DMS79 (cell line): Measurements from ENCODE around the gene FDXACB1.
"Not testable (repeated sequence)": the region's sequence is repeated elsewhere in the genome, so short reads cannot be mapped to it uniquely, and the experiment has no call there.

Experiments
- DNase-seq: peaks from one replicate; lab custom pipeline; 2025; lab: John Stamatoyannopoulos, UW

The FDXACB1 gene

DNA sequence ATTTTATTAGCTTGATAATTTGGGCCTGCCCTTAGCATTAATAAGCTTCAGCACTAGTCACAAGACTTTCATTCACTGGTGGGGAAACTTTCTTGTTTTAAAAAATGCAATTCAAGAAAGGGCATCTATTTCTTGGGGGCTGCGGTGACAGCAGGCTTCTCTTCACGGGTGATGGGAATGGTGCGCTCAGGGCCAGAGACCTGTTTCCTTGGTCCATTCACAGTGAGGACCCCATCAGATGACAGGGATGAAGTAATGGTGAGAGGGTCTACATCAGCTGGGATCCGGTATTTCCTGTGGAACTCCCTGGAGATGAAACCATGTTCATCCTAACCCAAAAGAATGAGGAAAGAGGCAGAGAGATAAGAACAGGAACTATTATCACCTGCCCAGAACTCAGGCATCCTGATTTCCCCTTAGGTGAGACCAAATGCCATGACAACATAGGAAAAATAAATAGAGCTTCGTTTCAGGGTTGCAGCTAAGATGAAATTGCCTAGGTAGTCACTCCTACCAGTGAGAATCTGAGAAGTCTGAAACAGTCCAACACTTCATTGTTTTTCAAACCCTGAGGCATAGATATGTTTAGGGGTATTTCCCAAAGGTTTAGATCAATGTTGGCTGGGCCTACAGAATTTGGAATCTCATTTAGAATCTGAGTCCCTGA is 29.8 kb upstream of the FDXACB1 start:
- DNase-seq = no peak

- no peak for DNase-seq
Measured at GRCh38 chr11:111906680-111907079, 27.7 kb upstream of the FDXACB1 start.

DNA sequence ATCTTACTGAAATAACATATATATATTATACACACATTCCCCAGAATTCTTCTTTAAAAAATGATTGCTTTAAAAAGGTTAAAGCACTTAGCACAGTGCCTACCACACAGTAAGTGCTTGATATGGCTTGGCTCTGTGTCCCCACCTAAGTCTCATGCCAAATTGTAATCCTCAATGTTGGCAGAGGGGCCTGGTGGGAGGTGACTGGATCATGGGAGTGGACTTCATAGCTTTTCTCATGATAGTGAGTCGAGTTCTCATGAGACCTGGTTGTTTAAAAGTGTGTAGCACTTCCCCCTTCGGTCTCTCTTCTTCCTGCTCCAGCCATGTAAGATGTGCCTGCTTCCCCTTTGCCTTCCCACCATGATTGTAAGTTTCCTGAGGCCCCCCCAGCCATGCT is 26.4 kb upstream of the FDXACB1 start:
- no peak for DNase-seq

GRCh38 chr11:111886844-111887243 is 7.9 kb upstream of the FDXACB1 start:
- no peak for DNase-seq

DNA sequence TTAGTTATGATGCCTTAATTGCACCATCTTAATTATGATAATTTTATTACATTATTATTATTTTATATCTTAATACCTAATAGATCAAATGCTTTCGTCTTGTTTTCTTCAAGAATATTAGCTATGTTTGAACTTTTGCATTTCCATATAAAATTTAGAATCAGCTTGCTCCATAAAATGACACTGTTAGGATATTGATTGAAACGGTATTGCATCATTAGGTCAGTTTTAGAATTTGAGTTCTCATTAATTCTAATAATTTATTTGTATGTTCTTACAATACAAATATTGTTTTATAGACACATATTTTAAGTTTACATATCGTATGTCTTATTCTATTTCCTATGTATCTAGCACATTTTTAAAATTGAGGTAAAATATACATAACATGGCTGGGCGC is 7.1 kb upstream of the FDXACB1 start:
- no peak for DNase-seq

- DNase-seq = not testable (repeated sequence)
Measured at GRCh38 chr11:111885053-111885452, 6.1 kb upstream of the FDXACB1 start.

DNA sequence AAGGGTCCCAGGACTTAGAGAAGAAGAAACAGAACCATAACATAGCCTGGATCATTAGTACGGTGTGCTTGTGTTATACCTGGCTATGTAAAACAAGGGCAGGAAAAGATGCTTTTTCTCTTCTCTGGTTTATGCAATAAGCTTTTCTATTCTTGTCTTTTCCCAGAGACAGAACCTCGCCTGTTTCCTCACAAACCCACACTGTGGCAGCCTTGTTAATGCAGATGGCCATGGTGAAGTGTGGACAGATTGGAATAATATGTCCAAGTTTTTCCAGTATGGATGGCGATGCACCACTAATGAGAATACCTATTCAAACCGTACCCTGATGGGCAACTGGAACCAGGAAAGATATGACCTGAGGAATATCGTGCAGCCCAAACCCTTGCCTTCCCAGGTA is 3.2 kb upstream of the FDXACB1 start:
- no peak for DNase-seq

DNA sequence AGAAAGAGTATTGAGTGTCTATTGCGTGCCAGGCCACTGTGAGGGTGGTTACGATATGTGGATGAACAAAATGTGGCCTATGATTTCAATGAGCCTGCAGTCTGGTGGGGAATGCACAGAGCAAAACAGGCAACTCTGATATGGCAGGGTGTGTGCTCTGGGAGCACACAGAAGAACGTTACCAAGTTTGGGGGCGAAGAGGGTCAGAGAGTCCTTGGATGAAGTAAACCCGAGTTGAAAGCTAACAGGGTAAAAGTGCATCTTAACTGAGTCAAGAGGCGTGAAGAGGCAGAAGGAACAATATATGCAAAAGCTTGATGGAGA is 634 bp upstream of the FDXACB1 start:
- no peak for DNase-seq

DNA sequence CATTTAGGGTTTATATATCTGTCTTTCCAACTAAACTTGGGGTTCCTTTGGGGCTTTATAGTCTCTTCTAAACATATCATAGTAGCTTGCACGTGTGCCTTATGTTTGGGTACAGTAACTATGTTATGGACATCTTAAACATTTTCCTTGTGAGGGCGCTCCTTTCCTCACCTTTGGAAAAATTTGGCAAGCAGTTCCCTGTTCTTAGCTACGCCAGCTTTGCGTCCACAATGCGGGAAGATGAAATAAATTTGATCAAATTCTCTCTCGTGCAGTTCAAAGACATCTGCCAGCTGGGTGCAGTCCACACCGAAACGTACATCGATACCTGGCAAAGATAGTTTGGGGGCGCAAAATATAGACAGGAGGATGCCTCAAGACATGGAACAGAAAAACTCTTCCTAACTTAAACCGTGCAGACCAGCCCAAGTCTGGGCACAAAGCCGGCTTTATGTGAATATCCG is 548 bp downstream of the FDXACB1 start:
- no peak for DNase-seq

GRCh38 chr11:111871693-111872161 is 7.2 kb downstream of the FDXACB1 start:
- no peak for DNase-seq

GRCh38 chr11:111870886-111871692 is 7.9 kb downstream of the FDXACB1 start, which contains the start of gene ALG9:
ALG9 (minus strand) TSS chr11:111871581; CDS start chr11:111871482, 99 bp downstream.
- DNase-seq = peak; percentile 43

GRCh38 chr11:111870522-111870885 is 8.5 kb downstream of the FDXACB1 start:
- no peak for DNase-seq

- no peak for DNase-seq
Measured at GRCh38 chr11:111870113-111870512, 8.9 kb downstream of the FDXACB1 start.

DNA sequence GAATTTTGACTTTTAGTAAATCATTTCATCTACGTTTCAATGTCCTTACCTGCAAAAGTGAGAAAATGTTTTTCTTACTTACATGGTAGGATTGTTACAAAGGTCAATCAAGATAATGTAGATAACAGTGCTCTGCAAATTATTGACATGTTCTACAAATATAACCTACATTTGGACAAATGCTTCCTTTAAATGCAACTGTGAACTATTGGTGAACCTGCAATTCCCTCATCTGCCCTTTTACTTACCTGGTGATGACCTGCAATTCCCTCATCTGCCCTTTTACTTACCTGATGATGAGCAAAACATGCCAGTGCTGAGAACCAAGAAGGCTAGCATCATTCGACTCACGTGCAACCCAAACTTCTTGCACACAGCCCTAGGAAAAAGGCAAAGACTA is 18.7 kb downstream of the FDXACB1 start:
- DNase-seq = no peak

DNA sequence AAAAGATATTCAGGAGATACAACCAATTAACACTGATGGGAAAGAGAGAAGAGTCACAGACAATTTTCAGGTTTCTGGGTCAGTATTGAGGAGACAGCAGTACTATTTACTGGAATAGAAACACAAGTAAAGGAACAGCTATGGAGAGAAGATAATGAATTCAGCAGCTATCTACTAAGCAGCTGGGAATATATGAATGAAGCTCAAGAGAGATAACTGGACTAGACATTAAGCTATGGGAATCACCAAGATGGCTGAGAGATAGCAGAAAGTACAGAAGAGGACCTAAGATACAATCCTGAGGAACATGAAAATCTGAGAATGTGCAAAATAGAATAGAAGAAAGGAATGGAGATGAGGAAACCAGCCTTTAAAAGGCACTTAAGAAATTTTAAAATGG is 23.5 kb downstream of the FDXACB1 start:
- no peak for DNase-seq

- no peak for DNase-seq
Measured at GRCh38 chr11:111852103-111852502, 26.9 kb downstream of the FDXACB1 start.

GRCh38 chr11:111851636-111852035 is 27.3 kb downstream of the FDXACB1 start:
- no peak for DNase-seq

DNA sequence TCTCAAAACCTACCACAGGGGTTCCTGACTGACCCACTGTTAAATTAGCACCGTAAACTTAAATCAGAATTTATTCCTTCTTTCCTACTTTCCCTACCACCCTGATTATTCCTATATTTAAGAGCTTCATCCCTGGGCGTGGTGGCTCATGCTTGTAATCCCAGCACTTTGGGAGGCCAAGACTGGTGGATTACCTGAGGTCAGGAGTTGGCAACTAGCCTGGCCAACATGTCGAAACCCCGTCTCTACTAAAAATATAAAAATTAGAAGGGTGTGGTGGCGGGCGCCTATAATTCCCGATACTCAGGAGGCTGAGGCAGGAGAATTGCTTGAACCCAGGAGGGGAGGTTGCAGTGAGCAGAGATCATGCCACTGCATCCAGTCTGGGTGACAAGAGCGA is 27.9 kb downstream of the FDXACB1 start:
- DNase-seq = no peak

DNA sequence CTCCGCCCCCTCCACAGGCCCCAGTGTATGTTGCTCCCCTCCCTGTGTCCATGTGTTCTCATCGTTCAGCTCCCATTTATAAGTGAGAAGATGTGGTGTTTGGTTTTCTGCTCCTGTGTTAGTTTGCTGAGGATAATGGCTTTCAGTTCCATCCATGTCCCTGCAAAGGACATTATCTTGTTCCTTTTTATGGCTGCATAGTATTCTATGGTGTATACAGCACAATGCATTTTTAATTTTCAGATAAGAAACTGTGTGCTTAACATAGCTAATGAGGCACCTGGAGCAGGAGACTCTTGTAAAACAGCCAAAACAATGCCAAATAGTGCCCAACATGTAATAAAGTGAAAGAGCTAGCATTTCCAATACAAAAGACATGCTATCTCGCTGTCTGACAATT is 29.3 kb downstream of the FDXACB1 start:
- DNase-seq = no peak

GRCh38 chr11:111846636-111847035 is 32.3 kb downstream of the FDXACB1 start:
- DNase-seq = no peak

- no peak for DNase-seq
Measured at GRCh38 chr11:111846063-111846462, 32.9 kb downstream of the FDXACB1 start.

DNA sequence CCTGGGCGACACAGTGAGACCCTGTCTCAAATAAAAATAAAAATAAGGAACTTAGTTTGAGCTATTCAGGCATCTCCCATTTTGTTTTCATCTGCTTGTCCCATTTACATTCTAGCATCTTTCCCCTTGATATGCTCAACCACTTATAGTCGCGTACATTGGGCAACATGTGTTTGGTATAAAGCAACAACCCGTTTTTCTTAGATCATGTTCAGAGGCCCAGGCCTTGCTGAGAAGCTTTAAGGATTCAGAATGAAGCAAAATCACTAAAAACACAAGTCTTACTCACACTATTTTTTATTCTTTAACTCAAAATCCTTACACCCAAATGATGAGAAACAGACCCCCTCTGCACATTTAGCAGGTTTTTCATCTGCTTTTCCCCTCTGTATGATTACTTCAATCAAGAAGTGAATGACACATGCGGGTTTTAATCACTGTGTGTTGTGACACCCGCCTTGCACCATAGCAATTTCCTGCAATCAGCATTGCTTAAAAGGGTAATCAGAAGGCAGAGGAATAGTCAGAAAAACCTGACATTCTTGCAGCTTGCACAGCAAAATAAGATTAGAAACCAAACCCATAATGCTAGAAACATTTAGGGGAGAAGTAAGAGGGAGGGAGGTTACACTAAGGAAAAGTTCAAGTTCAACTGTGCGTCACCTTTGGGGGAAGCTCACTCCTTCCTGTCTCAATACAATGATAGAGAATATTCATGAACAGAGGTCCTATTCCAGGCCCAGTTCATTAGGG is 33.5 kb downstream of the FDXACB1 start:
- no peak for DNase-seq

DNA sequence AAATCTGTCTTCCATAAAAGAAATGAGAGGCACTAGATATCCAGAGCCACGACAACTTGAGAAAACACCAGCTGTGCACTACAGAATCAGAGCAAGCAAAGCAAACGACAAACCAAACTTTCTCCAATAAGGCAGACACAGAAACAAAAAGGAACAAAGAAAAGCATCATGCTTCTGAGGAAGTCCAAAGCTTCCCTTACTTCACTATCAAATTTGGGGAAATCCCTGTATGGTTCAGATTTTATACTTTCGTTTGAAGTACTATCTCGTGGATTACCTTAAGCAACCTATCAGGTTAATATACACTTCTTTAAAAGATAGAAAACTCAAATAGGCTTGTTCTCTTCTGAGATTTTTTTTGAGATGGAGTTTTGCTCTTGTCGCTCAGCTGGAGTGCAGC is 35.3 kb downstream of the FDXACB1 start:
- DNase-seq = no peak
